AG08396 (cell line): Measurements from ENCODE around the gene ASPRV1.
A peak's percentile ranks its signal among the peaks of the same experiment; 100 is the strongest.

Source experiments
- DNase-seq: peaks from one replicate; pipeline ENCODE4 v3.0.0; 2012; ENCODE audit warnings: low spot score, mixed read lengths

Gene ASPRV1

GRCh38 chr2:69940691-69941090, 20.7 kb downstream of the ASPRV1 start:
- no peak for DNase-seq

- no peak for DNase-seq
These were observed 21.7 kb downstream of the ASPRV1 start for GRCh38 chr2:69939722-69940121.

GRCh38 chr2:69937968-69938367, 23.5 kb downstream of the ASPRV1 start:
- DNase-seq: no peak

GRCh38 chr2:69936906-69937305, 24.5 kb downstream of the ASPRV1 start:
- no peak for DNase-seq

- no peak for DNase-seq
These were observed 26.4 kb downstream of the ASPRV1 start for GRCh38 chr2:69935011-69935410.

- no peak for DNase-seq
These were observed 26.9 kb downstream of the ASPRV1 start for GRCh38 chr2:69934614-69934908.

GRCh38 chr2:69933839-69934613, 27.4 kb downstream of the ASPRV1 start:
- DNase-seq: peak; percentile 81

GRCh38 chr2:69933254-69933828, 28.1 kb downstream of the ASPRV1 start:
- DNase-seq: no peak

- DNase-seq: no peak
These were observed 28.9 kb downstream of the ASPRV1 start for GRCh38 chr2:69932596-69932922.

- DNase-seq: no peak
These were observed 29.4 kb downstream of the ASPRV1 start for GRCh38 chr2:69931832-69932595.

GRCh38 chr2:69926849-69927515, 34.4 kb downstream of the ASPRV1 start:
- DNase-seq: no peak

GRCh38 chr2:69923116-69923515, 38.3 kb downstream of the ASPRV1 start:
- DNase-seq: no peak

- no peak for DNase-seq
These were observed 43.0 kb downstream of the ASPRV1 start for GRCh38 chr2:69918401-69918800.

- DNase-seq: peak; percentile 68
These were observed 43.6 kb downstream of the ASPRV1 start for GRCh38 chr2:69917852-69918251.

- DNase-seq: no peak
These were observed 45.3 kb downstream of the ASPRV1 start for GRCh38 chr2:69916106-69916505.

- DNase-seq: peak; percentile 33
These were observed 46.2 kb downstream of the ASPRV1 start, which contains the start of gene MXD1 for GRCh38 chr2:69914950-69915945. TSS of gene MXD1 (plus strand) at chr2:69915109. CDS start at chr2:69915331, 222 bp downstream.

- DNase-seq: peak; percentile 98
These were observed 47.1 kb downstream of the ASPRV1 start for GRCh38 chr2:69914164-69914949.

GRCh38 chr2:69911985-69912563, 49.4 kb downstream of the ASPRV1 start:
- no peak for DNase-seq
